Measurements from ENCODE around the gene FZD7. TPM values are rescaled to one million over a fixed set of nuclear protein-coding genes. Genes with fewer than 3 reads are reported as not detected.

Gene FZD7
- total RNA-seq, 1 experiment from 2014 or later = 302 TPM

- Histone ChIP-seq H3K9ac (ENCODE audit: extremely low read depth, insufficient read length, low read length) (no peak overlapping the region), H3K9me3 (ENCODE audit: control insufficient read depth, low read depth, low read length) (no peaks in the 10 kb centered on the region), H3K23me2 (ENCODE audit: insufficient read length, low read depth, low read length, poor library complexity, severe bottlenecking) (no peaks in the 10 kb centered on the region), H4K91ac (ENCODE audit: insufficient read length, low read depth, low read length) (no peak overlapping the region), H4K8ac (replicated peaks; ENCODE audit: insufficient read length, low read depth, low read length) (no peak overlapping the region), H4K20me1 (ENCODE audit: control insufficient read depth, insufficient read depth, insufficient read length) (no peaks in the 10 kb centered on the region), H2AFZ (ENCODE audit: low read length) (no peak overlapping the region), H3K79me1 (ENCODE audit: insufficient read depth, low read depth, low read length, poor library complexity, severe bottlenecking) (no peaks in the 10 kb centered on the region), H3K4me2 (ENCODE audit: insufficient read depth, insufficient read length, low read length) (no peak overlapping the region), H2BK12ac (ENCODE audit: insufficient read length, low read depth, low read length) (no peak overlapping the region), H2BK15ac (ENCODE audit: low read depth, low read length) (no peak overlapping the region), H3K23ac (ENCODE audit: insufficient read length, low read depth, low read length) (no peak overlapping the region), H3T11ph (ENCODE audit: low read length) (no peak overlapping the region), H3K18ac (ENCODE audit: insufficient read length, low read depth, low read length) (no peak overlapping the region), H2BK20ac (ENCODE audit: low read depth, low read length, poor library complexity, severe bottlenecking) (no peak overlapping the region), H3K4me1 (ENCODE audit: insufficient read depth, low read length) (no peaks in the 10 kb centered on the region; the same call in 1 of the 2 replicates), H2AK5ac (ENCODE audit: insufficient read length, low read length) (no peak overlapping the region), H3K14ac (ENCODE audit: insufficient read depth, low read length) (no peak overlapping the region), H3K4ac (ENCODE audit: low read depth, low read length) (no peak overlapping the region), H4K5ac (ENCODE audit: insufficient read length, low read depth, low read length) (no peak overlapping the region), H2BK5ac (ENCODE audit: insufficient read length, low read length) (no peak overlapping the region), H3K56ac (ENCODE audit: insufficient read length, low read depth, low read length) (no peak overlapping the region), H3K79me2 (ENCODE audit: insufficient read depth, low read length) (no peaks in the 10 kb centered on the region), H3K27ac (ENCODE audit: insufficient read length, low read depth, low read length) (no peak overlapping the region), H3K27me3 (ENCODE audit: insufficient read depth, low read length) (no peaks in the 10 kb centered on the region), H2BK120ac (ENCODE audit: low read depth, low read length, poor library complexity, severe bottlenecking) (no peak overlapping the region)
- Mint-ChIP-seq H3K36me3 (ENCODE audit: insufficient read depth in 1 of 3, low read depth in 3 of 3) (no peaks in the 10 kb centered on the region), H3K4me3 (no peak overlapping the region), H3K9me3 (no peaks in the 10 kb centered on the region), H3K27me3 (ENCODE audit: low read depth) (no peaks in the 10 kb centered on the region; the same call in none of the 2 replicates), H3K4me1 (peaks cover 20 to 31% of the 10 kb centered on the region in 2 experiments), H3K27ac (no peak overlapping the region)
- TF ChIP-seq, protein P1, sequence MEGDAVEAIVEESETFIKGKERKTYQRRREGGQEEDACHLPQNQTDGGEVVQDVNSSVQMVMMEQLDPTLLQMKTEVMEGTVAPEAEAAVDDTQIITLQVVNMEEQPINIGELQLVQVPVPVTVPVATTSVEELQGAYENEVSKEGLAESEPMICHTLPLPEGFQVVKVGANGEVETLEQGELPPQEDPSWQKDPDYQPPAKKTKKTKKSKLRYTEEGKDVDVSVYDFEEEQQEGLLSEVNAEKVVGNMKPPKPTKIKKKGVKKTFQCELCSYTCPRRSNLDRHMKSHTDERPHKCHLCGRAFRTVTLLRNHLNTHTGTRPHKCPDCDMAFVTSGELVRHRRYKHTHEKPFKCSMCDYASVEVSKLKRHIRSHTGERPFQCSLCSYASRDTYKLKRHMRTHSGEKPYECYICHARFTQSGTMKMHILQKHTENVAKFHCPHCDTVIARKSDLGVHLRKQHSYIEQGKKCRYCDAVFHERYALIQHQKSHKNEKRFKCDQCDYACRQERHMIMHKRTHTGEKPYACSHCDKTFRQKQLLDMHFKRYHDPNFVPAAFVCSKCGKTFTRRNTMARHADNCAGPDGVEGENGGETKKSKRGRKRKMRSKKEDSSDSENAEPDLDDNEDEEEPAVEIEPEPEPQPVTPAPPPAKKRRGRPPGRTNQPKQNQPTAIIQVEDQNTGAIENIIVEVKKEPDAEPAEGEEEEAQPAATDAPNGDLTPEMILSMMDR (conservative IDR thresholded peaks at IDR 0.05) = no peak
- no peak for DNase-seq
- no CpG with 5 or more reads among the region's 7 CpGs for WGBS (ENCODE audit: extremely low coverage, insufficient read length, low lambda C conversion rate)
These were observed 12.9 kb downstream of the FZD7 start for GRCh38 chr2:202046572-202046971.

Measured in H9 (cell line).